Natural killer cell (primary cell): ENCODE data around the gene COX20. TPM values are rescaled to one million over a fixed set of nuclear protein-coding genes. Genes with fewer than 3 reads are reported as not detected.
"Not testable (repeated sequence)": the region's sequence is repeated elsewhere in the genome, so short reads cannot be mapped to it uniquely, and the experiment has no call there.

ENCODE experiments used
- ATAC-seq, 3 donors: fragments of 150-1000 bp in 2 of 3; fragments of 200-7000 bp in 1 of 3; cut with Tn5 transposase; 1 replicate in 1 of 3; 2 replicates in 2 of 3; pipeline ENCODE4 v1.10.0; 2021; ENCODE audit warnings: mild to moderate bottlenecking in 2 of 3, moderate library complexity in 2 of 3
- DNase-seq, 2 donors: peaks; one replicate each; pipeline versions ENCODE4 v3.0.0 to v3.0.0-alpha.2; 2013 to 2021; ENCODE audit warnings: mixed read lengths in 1 of 2
- H3K27ac ChIP-seq: one replicate; pipeline ENCODE4 v1.5.1; 2013; ENCODE audit warnings: mild to moderate bottlenecking, low read length
- H3K27me3 ChIP-seq: one replicate; pipeline ENCODE4 v1.6.1; 2013; ENCODE audit warnings: low read length; ENCODE audit not compliant: control insufficient read depth, insufficient read depth
- H3K36me3 ChIP-seq: one replicate; pipeline ENCODE4 v1.6.1; 2013; ENCODE audit warnings: low read length; ENCODE audit not compliant: control insufficient read depth, insufficient read depth
- H3K4me1 ChIP-seq: one replicate; pipeline ENCODE4 v1.6.1; 2013; ENCODE audit warnings: low read length; ENCODE audit not compliant: control insufficient read depth, insufficient read depth
- H3K4me3 ChIP-seq: one replicate; pipeline ENCODE4 v1.5.1; 2013; ENCODE audit warnings: low read length
- H3K9me3 ChIP-seq: one replicate; pipeline ENCODE4 v1.6.1; 2013; ENCODE audit warnings: low read length; ENCODE audit not compliant: control insufficient read depth, insufficient read depth
- H3K27ac Mint-ChIP-seq, 2 donors: one replicate each; pipeline ENCODE4 v1.8.0; 2022; ENCODE audit warnings: mild to moderate bottlenecking in 2 of 2, mixed read lengths in 2 of 2, moderate library complexity in 1 of 2
- H3K27me3 Mint-ChIP-seq, 2 donors: one replicate each; pipeline ENCODE4 v1.8.0; 2022; ENCODE audit warnings: low read depth in 2 of 2, mixed read lengths in 2 of 2
- H3K36me3 Mint-ChIP-seq: one replicate; pipeline ENCODE4 v1.8.0; 2022; ENCODE audit warnings: mixed read lengths
- H3K4me1 Mint-ChIP-seq, 2 donors: one replicate each; pipeline ENCODE4 v1.8.0; 2022; ENCODE audit warnings: mixed read lengths in 2 of 2
- H3K4me3 Mint-ChIP-seq: one replicate; pipeline ENCODE4 v1.8.0; 2022; ENCODE audit warnings: mild to moderate bottlenecking, moderate library complexity, mixed read lengths
- H3K9me3 Mint-ChIP-seq, 2 donors: one replicate each; pipeline ENCODE4 v1.8.0; 2022; ENCODE audit warnings: mixed read lengths in 2 of 2
- WGBS: methylation state at CpG from one replicate; pipeline ENCODE4 v1.1.7; 2013; ENCODE audit warnings: missing lambda C conversion rate; ENCODE audit not compliant: insufficient coverage; 5-methylcytosine and 5-hydroxymethylcytosine counted together
- intact Hi-C: fragments of 100-400 bp; cut with micrococcal nuclease; formaldehyde crosslinking; loops from one replicate; pipeline ENCODE4 v1.14.2; 2022
- total RNA-seq, 4 donors: library from RNA; stranded (reverse); fragments of 120-200 nt in 1 of 4; gene quantifications; one replicate each; pipeline versions ENCODE4 v1.2.3 to v1.2.4, GENCODE V29; 2013 to 2022
- TF ChIP-seq, protein P1 (sequence below): fragments of 200-600 bp; IDR thresholded peaks from one replicate; pipeline ENCODE4 v1.8.0; 2022; ENCODE audit warnings: antibody characterized with exemption

COX20 gene
- total RNA-seq, 3 donors from 2014 or later (not counting 1 experiment from before 2014, with no cell fraction given), result 24.3 to 25.4 (median 24.9) TPM

DNA sequence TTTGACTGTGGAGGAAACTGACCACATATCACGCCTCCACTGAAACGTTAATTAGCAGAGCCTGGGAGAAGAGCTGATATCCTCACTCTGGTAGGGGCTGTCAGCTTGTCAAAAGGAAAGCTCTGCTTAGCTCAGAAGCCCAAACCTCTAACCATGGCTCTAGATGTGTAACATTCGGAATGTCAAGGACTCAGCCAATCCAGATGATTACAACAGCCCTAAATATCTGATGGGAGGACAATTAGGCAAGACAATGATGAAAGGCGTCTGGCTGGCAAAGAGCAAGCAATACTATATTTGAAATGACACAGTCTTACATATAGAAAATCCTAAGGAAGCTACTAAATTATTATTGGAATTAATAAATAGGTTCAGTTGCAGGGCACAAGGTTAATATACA lies 45.7 kb upstream of the COX20 start:
- no peak overlapping the region for H3K27ac Mint-ChIP-seq
- H3K36me3 Mint-ChIP-seq, result no peaks in the 10 kb centered on the region
- intact Hi-C loops, result no loop called here
- 61% methylated on average over 2 of the region's 4 CpGs for whole genome bisulfite sequencing
- H3K9me3 ChIP-seq, result no peaks in the 10 kb centered on the region
- H3K27me3 Mint-ChIP-seq, result peaks cover 2 to 8% of the 10 kb centered on the region in 2 donors
- no peaks in the 10 kb centered on the region for H3K4me1 ChIP-seq
- TF ChIP-seq, protein P1, sequence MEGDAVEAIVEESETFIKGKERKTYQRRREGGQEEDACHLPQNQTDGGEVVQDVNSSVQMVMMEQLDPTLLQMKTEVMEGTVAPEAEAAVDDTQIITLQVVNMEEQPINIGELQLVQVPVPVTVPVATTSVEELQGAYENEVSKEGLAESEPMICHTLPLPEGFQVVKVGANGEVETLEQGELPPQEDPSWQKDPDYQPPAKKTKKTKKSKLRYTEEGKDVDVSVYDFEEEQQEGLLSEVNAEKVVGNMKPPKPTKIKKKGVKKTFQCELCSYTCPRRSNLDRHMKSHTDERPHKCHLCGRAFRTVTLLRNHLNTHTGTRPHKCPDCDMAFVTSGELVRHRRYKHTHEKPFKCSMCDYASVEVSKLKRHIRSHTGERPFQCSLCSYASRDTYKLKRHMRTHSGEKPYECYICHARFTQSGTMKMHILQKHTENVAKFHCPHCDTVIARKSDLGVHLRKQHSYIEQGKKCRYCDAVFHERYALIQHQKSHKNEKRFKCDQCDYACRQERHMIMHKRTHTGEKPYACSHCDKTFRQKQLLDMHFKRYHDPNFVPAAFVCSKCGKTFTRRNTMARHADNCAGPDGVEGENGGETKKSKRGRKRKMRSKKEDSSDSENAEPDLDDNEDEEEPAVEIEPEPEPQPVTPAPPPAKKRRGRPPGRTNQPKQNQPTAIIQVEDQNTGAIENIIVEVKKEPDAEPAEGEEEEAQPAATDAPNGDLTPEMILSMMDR, result no peak
- no peak overlapping the region for H3K27ac ChIP-seq
- no peaks in the 10 kb centered on the region for H3K9me3 Mint-ChIP-seq
- no peak overlapping the region for H3K4me3 Mint-ChIP-seq
- H3K36me3 ChIP-seq, result no peaks in the 10 kb centered on the region
- H3K4me3 ChIP-seq, result no peak overlapping the region
- H3K4me1 Mint-ChIP-seq, result no peaks in the 10 kb centered on the region
- ATAC-seq, result no peak
- H3K27me3 ChIP-seq, result no peaks in the 10 kb centered on the region
- no peak for DNase-seq

DNA sequence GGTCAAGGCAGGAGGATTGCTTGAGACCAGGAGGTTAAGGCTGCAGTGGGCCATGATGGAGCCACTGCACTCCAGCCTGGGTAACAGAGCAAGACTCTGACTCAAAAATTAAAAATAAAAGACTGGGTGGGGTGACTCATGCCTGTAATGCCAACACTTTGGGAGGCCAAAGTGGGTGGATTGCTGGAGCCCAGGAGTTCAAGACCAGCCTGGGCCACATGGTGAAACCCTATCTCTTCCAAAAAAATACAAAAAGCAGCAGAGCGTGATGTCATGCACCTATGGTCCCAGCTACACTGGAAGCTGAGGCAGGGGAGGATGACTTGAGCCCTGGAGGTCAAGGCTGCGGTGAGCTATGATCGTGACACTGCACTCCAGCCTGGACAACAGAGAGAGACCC lies 44.4 kb upstream of the COX20 start:
- no peak overlapping the region for H3K4me3 Mint-ChIP-seq
- peaks cover 2 to 8% of the 10 kb centered on the region in 2 donors for H3K27me3 Mint-ChIP-seq
- no peaks in the 10 kb centered on the region for H3K4me1 ChIP-seq
- H3K9me3 Mint-ChIP-seq, result no peaks in the 10 kb centered on the region
- no peaks in the 10 kb centered on the region for H3K27me3 ChIP-seq
- no peaks in the 10 kb centered on the region for H3K36me3 Mint-ChIP-seq
- H3K27ac Mint-ChIP-seq, result no peak overlapping the region
- no peaks in the 10 kb centered on the region for H3K9me3 ChIP-seq
- WGBS, result 90% methylated on average over 2 of the region's 3 CpGs
- H3K4me3 ChIP-seq, result no peak overlapping the region
- no peak for ATAC-seq
- no peak overlapping the region for H3K27ac ChIP-seq
- no peak for DNase-seq
- TF ChIP-seq, protein P1, result no peak
- no peaks in the 10 kb centered on the region for H3K4me1 Mint-ChIP-seq
- intact Hi-C loops, result no loop called here
- no peaks in the 10 kb centered on the region for H3K36me3 ChIP-seq

DNA sequence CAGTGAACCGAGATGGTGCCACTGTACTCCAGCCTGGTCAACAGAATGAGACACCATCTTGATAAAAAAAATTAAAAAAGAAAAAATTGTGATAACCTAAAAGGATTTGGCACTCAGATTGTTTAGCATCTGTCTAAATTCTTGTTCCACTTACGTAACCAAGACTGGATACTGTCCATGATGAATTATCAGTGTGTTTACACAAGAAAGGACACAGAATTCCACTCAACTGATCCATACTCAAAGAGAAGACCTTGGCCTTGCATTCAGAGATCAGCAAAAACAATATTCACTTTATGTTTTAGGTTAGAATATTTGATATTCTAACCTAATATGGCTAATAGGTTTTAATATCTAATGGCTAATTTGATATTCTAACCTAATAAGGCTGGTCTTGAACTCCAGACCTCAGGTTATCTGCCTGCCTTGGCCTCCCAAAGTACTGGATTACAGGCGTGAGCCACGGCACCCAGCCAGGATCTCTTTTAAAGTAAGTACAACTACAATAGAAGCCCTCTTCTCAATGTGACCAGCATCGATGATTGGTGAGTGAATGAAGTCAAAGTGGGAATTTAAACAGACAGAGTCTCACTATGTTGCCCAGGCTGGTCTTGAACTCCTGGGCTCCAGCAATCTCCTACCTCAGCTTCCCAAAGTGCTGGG lies 43.1 kb upstream of the COX20 start:
- H3K27me3 Mint-ChIP-seq, result peaks cover 2 to 8% of the 10 kb centered on the region in 2 donors
- no peaks in the 10 kb centered on the region for H3K9me3 ChIP-seq
- no peak overlapping the region for H3K4me3 ChIP-seq
- intact Hi-C loops, result no loop called here
- H3K4me1 ChIP-seq, result no peaks in the 10 kb centered on the region
- no peaks in the 10 kb centered on the region for H3K36me3 ChIP-seq
- no peaks in the 10 kb centered on the region for H3K4me1 Mint-ChIP-seq
- 94% methylated on average over 4 of the region's 5 CpGs for whole genome bisulfite sequencing
- no peaks in the 10 kb centered on the region for H3K9me3 Mint-ChIP-seq
- H3K36me3 Mint-ChIP-seq, result no peaks in the 10 kb centered on the region
- no peak overlapping the region for H3K27ac Mint-ChIP-seq
- TF ChIP-seq, protein P1, result no peak
- H3K27ac ChIP-seq, result no peak overlapping the region
- DNase-seq (no peak), ATAC-seq (no peak)
- no peaks in the 10 kb centered on the region for H3K27me3 ChIP-seq
- H3K4me3 Mint-ChIP-seq, result no peak overlapping the region

DNA sequence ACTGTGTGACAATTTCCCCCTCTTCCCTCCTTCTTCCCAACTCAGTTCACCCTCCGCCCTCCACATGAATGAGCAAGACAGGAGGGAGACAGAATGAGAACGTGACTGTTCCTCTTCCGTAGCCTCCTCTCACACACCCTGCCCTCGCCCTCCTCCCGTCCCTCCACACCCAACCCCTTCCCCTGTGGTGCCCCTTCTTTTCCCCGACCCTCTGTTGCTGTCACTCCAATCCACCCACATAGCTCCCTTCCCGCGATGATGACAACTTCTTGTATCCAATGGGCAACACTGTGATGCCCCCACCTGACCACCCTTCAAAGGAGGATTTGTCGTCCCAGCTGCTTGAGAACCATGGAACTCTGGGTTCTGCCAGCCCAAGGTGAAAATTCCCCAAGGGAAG lies 41.4 kb upstream of the COX20 start:
- H3K4me1 ChIP-seq, result no peaks in the 10 kb centered on the region
- Mint-ChIP-seq H3K27ac (no peak overlapping the region), H3K36me3 (no peaks in the 10 kb centered on the region), H3K9me3 (no peaks in the 10 kb centered on the region), H3K4me1 (no peaks in the 10 kb centered on the region), H3K4me3 (no peak overlapping the region), H3K27me3 (peaks cover 2 to 7% of the 10 kb centered on the region in 2 donors)
- TF ChIP-seq, protein P1, result no peak
- no peak overlapping the region for H3K4me3 ChIP-seq
- H3K9me3 ChIP-seq, result no peaks in the 10 kb centered on the region
- WGBS, result 93% methylated on average over 9 of the region's 9 CpGs
- intact Hi-C loops, result no loop called here
- H3K36me3 ChIP-seq, result no peaks in the 10 kb centered on the region
- no peaks in the 10 kb centered on the region for H3K27me3 ChIP-seq
- H3K27ac ChIP-seq, result no peak overlapping the region
- ATAC-seq, result no peak
- DNase-seq, result no peak

DNA sequence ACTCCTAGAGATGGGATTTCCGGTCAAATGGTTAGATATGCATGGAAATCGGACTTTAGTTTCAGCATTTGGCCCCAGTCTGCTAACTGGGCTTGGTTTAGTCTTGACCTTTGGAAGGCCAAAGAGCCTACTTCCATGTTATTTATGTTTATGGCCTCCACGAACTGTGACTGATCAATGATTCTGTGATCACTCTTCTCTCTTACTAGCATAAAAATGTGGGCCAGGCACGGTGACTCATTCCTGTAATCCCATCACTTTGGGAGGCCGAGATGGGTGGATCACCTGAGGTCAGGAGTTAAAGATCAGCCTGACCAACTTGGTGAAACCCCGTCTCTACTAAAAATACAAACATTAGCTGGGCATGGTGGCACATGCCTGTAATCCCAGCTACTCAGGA lies 40.9 kb upstream of the COX20 start:
- intact Hi-C loops, result not testable (repeated sequence)
- WGBS, result 78% methylated on average over 6 of the region's 6 CpGs

More for the DNA sequence above, 40.9 kb upstream of the COX20 start:
- not testable (repeated sequence) for H3K27me3 ChIP-seq, H3K27ac Mint-ChIP-seq, H3K9me3 ChIP-seq, H3K4me3 Mint-ChIP-seq, DNase-seq, H3K36me3 ChIP-seq, H3K36me3 Mint-ChIP-seq, H3K27ac ChIP-seq, H3K4me3 ChIP-seq, H3K4me1 ChIP-seq, H3K4me1 Mint-ChIP-seq, H3K27me3 Mint-ChIP-seq, ATAC-seq, H3K9me3 Mint-ChIP-seq
